NCI-H128 (cell line): ENCODE measurements around the gene PHLPP1.
"Not testable (repeated sequence)": the region's sequence is repeated elsewhere in the genome, so short reads cannot be mapped to it uniquely, and the experiment has no call there.

Experiments used
- DNase-seq: peaks from one replicate; lab custom pipeline; 2025; ENCODE audit not compliant: unreplicated experiment; lab: John Stamatoyannopoulos, UW

PHLPP1 gene

GRCh38 chr18:62740650-62741049, 25.3 kb downstream of the PHLPP1 start:
- DNase-seq = not testable (repeated sequence)

GRCh38 chr18:62741118-62741566, 25.8 kb downstream of the PHLPP1 start:
- DNase-seq = no peak

- no peak for DNase-seq
These were observed 26.2 kb downstream of the PHLPP1 start for GRCh38 chr18:62741584-62741983.

- no peak for DNase-seq
These were observed 29.0 kb downstream of the PHLPP1 start for GRCh38 chr18:62744076-62744968.

- no peak for DNase-seq
These were observed 29.9 kb downstream of the PHLPP1 start for GRCh38 chr18:62745089-62745751.

- no peak for DNase-seq
These were observed 34.0 kb downstream of the PHLPP1 start for GRCh38 chr18:62749389-62749788.

- DNase-seq = no peak
These were observed 36.0 kb downstream of the PHLPP1 start for GRCh38 chr18:62751341-62751821.

- no peak for DNase-seq
These were observed 36.6 kb downstream of the PHLPP1 start for GRCh38 chr18:62751977-62752376.

- DNase-seq = no peak
These were observed 38.7 kb downstream of the PHLPP1 start for GRCh38 chr18:62754026-62754425.

GRCh38 chr18:62755454-62755853, 40.1 kb downstream of the PHLPP1 start:
- DNase-seq = no peak

- no peak for DNase-seq
These were observed 40.6 kb downstream of the PHLPP1 start for GRCh38 chr18:62755946-62756345.

- DNase-seq = no peak
These were observed 42.2 kb downstream of the PHLPP1 start for GRCh38 chr18:62757399-62758010.

GRCh38 chr18:62758591-62758990, 43.2 kb downstream of the PHLPP1 start:
- DNase-seq = no peak

- DNase-seq = no peak
These were observed 44.5 kb downstream of the PHLPP1 start for GRCh38 chr18:62759704-62760402.

GRCh38 chr18:62760403-62760734, 45.0 kb downstream of the PHLPP1 start:
- no peak for DNase-seq

- no peak for DNase-seq
These were observed 47.8 kb downstream of the PHLPP1 start for GRCh38 chr18:62763101-62763521.

GRCh38 chr18:62766266-62766665, 50.9 kb downstream of the PHLPP1 start:
- no peak for DNase-seq

- DNase-seq = no peak
These were observed 52.0 kb downstream of the PHLPP1 start for GRCh38 chr18:62767321-62767720.

- no peak for DNase-seq
These were observed 52.7 kb downstream of the PHLPP1 start for GRCh38 chr18:62767836-62768557.

GRCh38 chr18:62768558-62768943, 53.2 kb downstream of the PHLPP1 start:
- no peak for DNase-seq

- no peak for DNase-seq
These were observed 53.9 kb downstream of the PHLPP1 start for GRCh38 chr18:62769216-62769615.
